Breast epithelium (tissue), 4 donors: Measurements from ENCODE around the gene ADIPOR2. TPM values are rescaled to one million over a fixed set of nuclear protein-coding genes. Genes with fewer than 3 reads are reported as not detected.
"Not testable (repeated sequence)": the region's sequence is repeated elsewhere in the genome, so short reads cannot be mapped to it uniquely, and the experiment has no call there.

Experiments
- DNase-seq, 2 donors: peaks; one replicate each; pipeline ENCODE4 v3.0.0-alpha.2; 2019; ENCODE audit warnings: low spot score in 2 of 2
- H3K27ac ChIP-seq, 2 donors: fragments of 200-600 bp; sonication (generic) in 1 of 2; one replicate each; pipeline ENCODE4 v1.5.1; 2016 to 2019; ENCODE audit warnings: mild to moderate bottlenecking in 1 of 2
- H3K27me3 ChIP-seq, 2 donors: fragments of 200-600 bp; sonication (generic) in 1 of 2; one replicate each; pipeline versions ENCODE4 v1.5.1 to v1.6.0; 2017 to 2019; ENCODE audit warnings: control low read depth in 1 of 2, mild to moderate bottlenecking in 1 of 2
- H3K36me3 ChIP-seq: fragments of 200-600 bp; one replicate; pipeline ENCODE4 v1.5.1; 2019
- H3K4me1 ChIP-seq, 2 donors: fragments of 200-600 bp; sonication (generic); one replicate each; pipeline ENCODE4 v1.5.1; 2016 to 2019; ENCODE audit warnings: control low read depth in 1 of 2
- H3K4me3 ChIP-seq, 3 donors: fragments of 200-600 bp; sonication (generic); 1 replicate in 2 of 3; 2 replicates in 1 of 3; pipeline ENCODE4 v1.5.1; 2016 to 2019; ENCODE audit warnings: mild to moderate bottlenecking in 3 of 3, moderate library complexity in 2 of 3
- H3K9me3 ChIP-seq, 2 donors: fragments of 200-600 bp; sonication (generic) in 1 of 2; one replicate each; pipeline ENCODE4 v1.5.1; 2016 to 2019; ENCODE audit warnings: control low read depth in 1 of 2
- CTCF ChIP-seq, 3 donors: fragments of 450-650 bp; IDR thresholded peaks; one replicate each; pipeline ENCODE4 v1.5.1; 2016 to 2017; ENCODE audit warnings: antibody characterized with exemption in 3 of 3, mild to moderate bottlenecking in 3 of 3, moderate library complexity in 3 of 3
- POLR2A ChIP-seq: fragments of 450-650 bp; IDR thresholded peaks from one replicate; pipeline ENCODE4 v1.6.1; 2016; ENCODE audit warnings: antibody characterized with exemption, mild to moderate bottlenecking, moderate library complexity
- POLR2AphosphoS5 ChIP-seq, 3 donors: sonication (generic); formaldehyde crosslinking; IDR thresholded peaks; one replicate each; pipeline ENCODE4 v1.6.1; 2017; ENCODE audit warnings: antibody characterized with exemption in 3 of 3
- intact Hi-C: fragments of 100-400 bp; cut with DNase I; formaldehyde crosslinking; loops from one replicate; pipeline ENCODE4 v1.15.1; 2023; ENCODE audit warnings: low total_unique reads
- total RNA-seq, 3 donors: library from RNA; depleted of rRNA; stranded (reverse); fragments of >200 nt; gene quantifications; one replicate each; pipeline ENCODE4 v1.1.0, GENCODE V29; 2016

ADIPOR2 gene
- total RNA-seq, 3 donors from 2014 or later = 44.3 to 58.2 (median 48.8) TPM

- peak overlapping the region in 1 of 2 donors; percentile 63 for H3K27ac ChIP-seq
- TF ChIP-seq POLR2A (no peak), POLR2AphosphoS5 (IDR thresholded peaks at IDR 0.05) (peak in 1 of 3 donors; percentile 26)
- H3K4me1 ChIP-seq = no peaks in the 10 kb centered on the region
- H3K36me3 ChIP-seq = no peaks in the 10 kb centered on the region
- no peaks in the 10 kb centered on the region for H3K27me3 ChIP-seq
- no peaks in the 10 kb centered on the region for H3K9me3 ChIP-seq
- intact Hi-C loops = no loop called here
- H3K4me3 ChIP-seq = no peak overlapping the region
- DNase-seq = no peak
Measured at GRCh38 chr12:1812650-1813302, 121.9 kb downstream of the ADIPOR2 start.

- DNase-seq = no peak
- Histone ChIP-seq H3K36me3 (no peaks in the 10 kb centered on the region), H3K27me3 (peaks cover 0 to 2% of the 10 kb centered on the region in 2 donors), H3K4me3 (no peak overlapping the region), H3K4me1 (no peaks in the 10 kb centered on the region), H3K9me3 (no peaks in the 10 kb centered on the region), H3K27ac (no peak overlapping the region)
- TF ChIP-seq CTCF (IDR thresholded peaks at IDR 0.05) (no peak), POLR2A (no peak), POLR2AphosphoS5 (IDR thresholded peaks at IDR 0.05) (no peak)
- intact Hi-C loops = no loop called here
Measured at GRCh38 chr12:1814266-1814665, 123.4 kb downstream of the ADIPOR2 start.

- Histone ChIP-seq H3K4me1 (no peaks in the 10 kb centered on the region), H3K4me3 (no peak overlapping the region), H3K27ac (no peak overlapping the region), H3K27me3 (peaks cover 0 to 10% of the 10 kb centered on the region in 2 donors), H3K36me3 (no peaks in the 10 kb centered on the region), H3K9me3 (no peaks in the 10 kb centered on the region)
- intact Hi-C loops = loop anchor here (1.0 kb wide), 1 partner anchor 9 kb away; no protein-coding TSS in a partner anchor
- DNase-seq = no peak
- no peak for TF ChIP-seq CTCF (IDR thresholded peaks at IDR 0.05)
Measured at GRCh38 chr12:1815108-1815507, 124.2 kb downstream of the ADIPOR2 start.

- Histone ChIP-seq H3K36me3 (no peaks in the 10 kb centered on the region), H3K27me3 (peaks cover 0 to 20% of the 10 kb centered on the region in 2 donors)
- TF ChIP-seq POLR2AphosphoS5 (IDR thresholded peaks at IDR 0.05) (no peak), POLR2A (no peak), CTCF (IDR thresholded peaks at IDR 0.05) (no peak)
Measured at GRCh38 chr12:1815814-1816729, 125.2 kb downstream of the ADIPOR2 start.

GRCh38 chr12:1816730-1817348 is 126.0 kb downstream of the ADIPOR2 start:
- no peak overlapping the region for H3K27ac ChIP-seq
- no peak for TF ChIP-seq POLR2AphosphoS5 (IDR thresholded peaks at IDR 0.05)
- TF ChIP-seq POLR2A = no peak
- TF ChIP-seq CTCF (IDR thresholded peaks at IDR 0.05) = no peak
- no peaks in the 10 kb centered on the region for H3K36me3 ChIP-seq
- intact Hi-C loops = no loop called here
- no peak overlapping the region for H3K4me3 ChIP-seq
- H3K27me3 ChIP-seq = peaks cover 0 to 28% of the 10 kb centered on the region in 2 donors
- no peaks in the 10 kb centered on the region for H3K9me3 ChIP-seq
- no peak for DNase-seq
- H3K4me1 ChIP-seq = no peaks in the 10 kb centered on the region

More at GRCh38 chr12:1815814-1816729, 125.2 kb downstream of the ADIPOR2 start:
- intact Hi-C loops = loop anchor here (1.0 kb wide), 1 partner anchor 8 kb away; no protein-coding TSS in a partner anchor
- DNase-seq = no peak
- Histone ChIP-seq H3K9me3 (no peaks in the 10 kb centered on the region), H3K4me3 (no peak overlapping the region), H3K4me1 (no peaks in the 10 kb centered on the region), H3K27ac (no peak overlapping the region)

- peaks cover 0 to 39% of the 10 kb centered on the region in 2 donors for H3K27me3 ChIP-seq
- H3K9me3 ChIP-seq, H3K4me3 ChIP-seq, H3K36me3 ChIP-seq, intact Hi-C loops, DNase-seq, H3K27ac ChIP-seq, H3K4me1 ChIP-seq: not testable (repeated sequence)
Measured at GRCh38 chr12:1817928-1818327, 127.1 kb downstream of the ADIPOR2 start.
